ENCODE measurements around the gene OR51E1. TPM values are rescaled to one million over a fixed set of nuclear protein-coding genes. Genes with fewer than 3 reads are reported as not detected.

The OR51E1 gene
- total RNA-seq, 1 donor from 2014 or later, result not detected

DNA sequence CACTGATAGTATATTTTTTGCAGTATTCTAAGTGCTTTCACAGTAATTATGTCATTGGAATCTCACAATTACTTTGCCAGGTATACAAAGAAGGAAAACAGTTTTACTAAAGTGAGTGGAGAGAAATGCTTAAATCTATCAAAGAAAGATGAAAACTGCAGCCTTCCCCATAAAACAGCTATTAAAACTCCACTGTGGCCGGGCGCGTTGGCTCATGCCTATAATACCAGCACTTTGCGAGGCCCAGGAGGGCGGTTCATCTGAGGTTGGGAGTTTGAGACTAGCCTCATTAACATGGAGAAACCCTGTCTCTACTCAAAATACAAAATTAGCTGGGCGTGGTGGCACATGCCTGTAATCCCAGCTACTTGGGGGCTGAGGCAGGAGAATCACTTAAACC lies 19.1 kb downstream of the OR51E1 start:
- TF ChIP-seq, protein P1, sequence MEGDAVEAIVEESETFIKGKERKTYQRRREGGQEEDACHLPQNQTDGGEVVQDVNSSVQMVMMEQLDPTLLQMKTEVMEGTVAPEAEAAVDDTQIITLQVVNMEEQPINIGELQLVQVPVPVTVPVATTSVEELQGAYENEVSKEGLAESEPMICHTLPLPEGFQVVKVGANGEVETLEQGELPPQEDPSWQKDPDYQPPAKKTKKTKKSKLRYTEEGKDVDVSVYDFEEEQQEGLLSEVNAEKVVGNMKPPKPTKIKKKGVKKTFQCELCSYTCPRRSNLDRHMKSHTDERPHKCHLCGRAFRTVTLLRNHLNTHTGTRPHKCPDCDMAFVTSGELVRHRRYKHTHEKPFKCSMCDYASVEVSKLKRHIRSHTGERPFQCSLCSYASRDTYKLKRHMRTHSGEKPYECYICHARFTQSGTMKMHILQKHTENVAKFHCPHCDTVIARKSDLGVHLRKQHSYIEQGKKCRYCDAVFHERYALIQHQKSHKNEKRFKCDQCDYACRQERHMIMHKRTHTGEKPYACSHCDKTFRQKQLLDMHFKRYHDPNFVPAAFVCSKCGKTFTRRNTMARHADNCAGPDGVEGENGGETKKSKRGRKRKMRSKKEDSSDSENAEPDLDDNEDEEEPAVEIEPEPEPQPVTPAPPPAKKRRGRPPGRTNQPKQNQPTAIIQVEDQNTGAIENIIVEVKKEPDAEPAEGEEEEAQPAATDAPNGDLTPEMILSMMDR (IDR thresholded peaks at IDR 0.05; ENCODE audit: insufficient read depth, low read depth, low read length), result no peak
- TF ChIP-seq EZH2 (IDR thresholded peaks at IDR 0.05; ENCODE audit: insufficient read depth, low read length), result no peak
- no peaks in the 10 kb centered on the region for H3K36me3 Mint-ChIP-seq (ENCODE audit: low read depth, unreplicated experiment)
- DNase-seq (ENCODE audit: low read depth) (no peak), FAIRE-seq (no peak)
- H3K79me2 ChIP-seq (ENCODE audit: insufficient read depth, low read length), result no peaks in the 10 kb centered on the region
- no peak overlapping the region for H3K4me2 ChIP-seq (ENCODE audit: low read length)
- H3K27me3 ChIP-seq (ENCODE audit: insufficient read depth, low read length), result no peaks in the 10 kb centered on the region
- no peaks in the 10 kb centered on the region for H3K27me3 Mint-ChIP-seq (ENCODE audit: low read depth, unreplicated experiment)
- no peak overlapping the region for H2AFZ ChIP-seq (ENCODE audit: low read depth, low read length)
- H3K36me3 ChIP-seq (ENCODE audit: insufficient read depth, low read length), result no peaks in the 10 kb centered on the region
- no peak overlapping the region for H3K27ac Mint-ChIP-seq (ENCODE audit: unreplicated experiment)
- H3K4me3 Mint-ChIP-seq (ENCODE audit: unreplicated experiment), result no peak overlapping the region
- H3K4me1 ChIP-seq (ENCODE audit: insufficient read depth, low read length), result no peaks in the 10 kb centered on the region
- no peaks in the 10 kb centered on the region for H4K20me1 ChIP-seq (ENCODE audit: insufficient read depth, low read length)
- no peaks in the 10 kb centered on the region for H3K9me3 Mint-ChIP-seq (ENCODE audit: unreplicated experiment)
- H3K9ac ChIP-seq (ENCODE audit: low read length), result no peak overlapping the region
- no peak overlapping the region for H3K27ac ChIP-seq (ENCODE audit: low read depth, low read length)
- no peaks in the 10 kb centered on the region for H3K9me3 ChIP-seq (ENCODE audit: insufficient read depth, low read depth, low read length)
- peaks cover 9% of the 10 kb centered on the region for H3K4me1 Mint-ChIP-seq (ENCODE audit: low read depth, unreplicated experiment)
- H3K4me3 ChIP-seq (ENCODE audit: insufficient read depth, low read depth, low read length), result no peak overlapping the region

DNA sequence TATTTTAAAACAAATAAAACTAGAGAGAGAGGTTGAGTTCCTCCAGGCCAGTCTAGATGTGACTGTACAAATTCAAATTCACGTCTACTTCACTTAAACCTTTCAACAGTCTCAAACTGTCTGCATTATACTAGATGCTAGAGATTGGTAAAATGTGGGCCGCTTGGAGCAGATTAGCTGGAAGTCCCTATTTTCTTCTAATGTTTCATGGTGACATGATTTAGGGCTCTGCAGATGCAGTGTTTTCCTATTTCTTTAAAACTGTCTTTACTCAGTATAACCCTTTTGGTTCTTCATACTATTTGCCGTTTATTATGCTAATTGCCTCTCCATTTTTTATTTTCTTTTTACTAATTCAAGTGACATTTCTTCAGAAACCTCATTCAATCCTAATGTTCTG lies 20.4 kb downstream of the OR51E1 start:
- no peaks in the 10 kb centered on the region for H3K9me3 ChIP-seq (ENCODE audit: insufficient read depth, low read depth, low read length)
- no peaks in the 10 kb centered on the region for H3K36me3 ChIP-seq (ENCODE audit: insufficient read depth, low read length)
- no peak overlapping the region for H3K27ac ChIP-seq (ENCODE audit: low read depth, low read length)
- no peaks in the 10 kb centered on the region for H3K79me2 ChIP-seq (ENCODE audit: insufficient read depth, low read length)
- no peak overlapping the region for H3K9ac ChIP-seq (ENCODE audit: low read length)
- no peak overlapping the region for H3K4me3 Mint-ChIP-seq (ENCODE audit: unreplicated experiment)
- TF ChIP-seq, protein P1 (IDR thresholded peaks at IDR 0.05; ENCODE audit: insufficient read depth, low read depth, low read length), result no peak
- no peak for TF ChIP-seq EZH2 (IDR thresholded peaks at IDR 0.05; ENCODE audit: insufficient read depth, low read length)
- H3K36me3 Mint-ChIP-seq (ENCODE audit: low read depth, unreplicated experiment), result no peaks in the 10 kb centered on the region
- H3K9me3 Mint-ChIP-seq (ENCODE audit: unreplicated experiment), result no peaks in the 10 kb centered on the region
- no peak for DNase-seq (ENCODE audit: low read depth)
- no peaks in the 10 kb centered on the region for H3K27me3 ChIP-seq (ENCODE audit: insufficient read depth, low read length)
- H4K20me1 ChIP-seq (ENCODE audit: insufficient read depth, low read length), result no peaks in the 10 kb centered on the region
- no peak overlapping the region for H3K4me3 ChIP-seq (ENCODE audit: insufficient read depth, low read depth, low read length)
- no peaks in the 10 kb centered on the region for H3K27me3 Mint-ChIP-seq (ENCODE audit: low read depth, unreplicated experiment)
- H3K4me1 ChIP-seq (ENCODE audit: insufficient read depth, low read length), result no peaks in the 10 kb centered on the region
- no peak overlapping the region for H3K27ac Mint-ChIP-seq (ENCODE audit: unreplicated experiment)
- H2AFZ ChIP-seq (ENCODE audit: low read depth, low read length), result no peak overlapping the region
- no peak for FAIRE-seq
- no peaks in the 10 kb centered on the region for H3K4me1 Mint-ChIP-seq (ENCODE audit: low read depth, unreplicated experiment)
- no peak overlapping the region for H3K4me2 ChIP-seq (ENCODE audit: low read length)

DNA sequence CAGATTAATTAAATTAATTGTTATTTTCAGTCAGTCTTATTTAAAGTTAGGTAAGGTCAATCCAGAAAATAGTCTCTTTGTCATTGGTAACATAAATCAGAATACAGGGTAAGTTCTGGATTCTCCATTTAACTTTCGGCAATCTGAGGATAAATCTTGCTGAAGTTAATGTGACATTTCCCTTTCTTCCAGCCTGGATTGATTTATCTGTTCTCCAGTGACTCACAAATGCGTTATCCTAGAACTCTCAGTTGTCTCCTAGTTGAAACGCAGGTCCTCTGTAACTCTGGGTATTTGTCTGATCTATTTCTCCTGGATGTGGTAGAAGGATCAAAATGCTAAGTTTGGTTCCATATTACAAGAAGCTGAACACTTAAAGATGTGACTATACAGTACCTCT lies 21.0 kb downstream of the OR51E1 start:
- TF ChIP-seq EZH2 (IDR thresholded peaks at IDR 0.05; ENCODE audit: insufficient read depth, low read length), result no peak
- TF ChIP-seq, protein P1 (IDR thresholded peaks at IDR 0.05; ENCODE audit: insufficient read depth, low read depth, low read length), result no peak
- DNase-seq (ENCODE audit: low read depth) (no peak), FAIRE-seq (no peak)
- no peaks in the 10 kb centered on the region for H3K9me3 Mint-ChIP-seq (ENCODE audit: unreplicated experiment)
- Histone ChIP-seq H2AFZ (ENCODE audit: low read depth, low read length) (no peak overlapping the region), H3K4me3 (ENCODE audit: insufficient read depth, low read depth, low read length) (no peak overlapping the region), H3K36me3 (ENCODE audit: insufficient read depth, low read length) (no peaks in the 10 kb centered on the region), H3K9ac (ENCODE audit: low read length) (no peak overlapping the region), H3K9me3 (ENCODE audit: insufficient read depth, low read depth, low read length) (no peaks in the 10 kb centered on the region), H3K4me2 (ENCODE audit: low read length) (no peak overlapping the region), H4K20me1 (ENCODE audit: insufficient read depth, low read length) (no peaks in the 10 kb centered on the region), H3K27ac (ENCODE audit: low read depth, low read length) (no peak overlapping the region), H3K4me1 (ENCODE audit: insufficient read depth, low read length) (no peaks in the 10 kb centered on the region), H3K27me3 (ENCODE audit: insufficient read depth, low read length) (no peaks in the 10 kb centered on the region), H3K79me2 (ENCODE audit: insufficient read depth, low read length) (no peaks in the 10 kb centered on the region)
- H3K4me1 Mint-ChIP-seq (ENCODE audit: low read depth, unreplicated experiment), result no peaks in the 10 kb centered on the region
- no peak overlapping the region for H3K27ac Mint-ChIP-seq (ENCODE audit: unreplicated experiment)
- H3K4me3 Mint-ChIP-seq (ENCODE audit: unreplicated experiment), result no peak overlapping the region
- no peaks in the 10 kb centered on the region for H3K36me3 Mint-ChIP-seq (ENCODE audit: low read depth, unreplicated experiment)
- no peaks in the 10 kb centered on the region for H3K27me3 Mint-ChIP-seq (ENCODE audit: low read depth, unreplicated experiment)

All from astrocyte (in vitro differentiated cells and primary cell).